ENCODE data around the gene USP48.

DNA sequence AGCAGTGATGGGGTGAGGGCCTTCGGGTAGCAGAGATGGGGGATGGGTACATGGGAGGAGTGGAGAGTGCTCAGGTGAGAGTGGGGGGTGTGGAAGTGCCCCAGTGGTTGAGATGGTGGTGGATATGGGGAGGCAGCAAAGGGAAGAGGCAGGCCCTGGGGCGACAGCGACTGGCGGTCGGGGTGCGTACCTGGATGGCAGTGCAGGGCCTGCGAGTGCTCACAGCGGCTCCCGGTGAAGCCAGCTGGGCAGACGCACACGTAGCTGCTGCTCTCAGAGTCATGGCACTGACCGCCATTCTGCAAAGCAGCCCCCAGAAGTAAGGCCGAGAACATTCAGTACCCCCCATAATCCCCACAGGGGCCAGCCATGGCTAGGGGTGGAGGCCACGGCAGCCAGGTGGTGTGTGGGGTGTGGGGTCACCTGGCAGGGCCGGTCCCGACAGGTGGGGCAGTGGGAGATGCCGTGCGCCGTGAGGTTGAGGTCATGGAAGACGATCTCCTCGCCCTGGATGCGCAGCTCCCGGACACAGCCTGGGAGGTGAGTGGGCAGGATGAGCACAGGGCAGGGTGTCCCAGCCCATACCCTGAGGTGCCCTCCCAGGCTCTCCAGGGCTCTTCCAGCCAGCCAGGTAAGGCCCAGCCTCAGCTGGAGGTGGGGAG, 48.0 kb upstream of the USP48 start:
- TF ChIP-seq, protein P1, sequence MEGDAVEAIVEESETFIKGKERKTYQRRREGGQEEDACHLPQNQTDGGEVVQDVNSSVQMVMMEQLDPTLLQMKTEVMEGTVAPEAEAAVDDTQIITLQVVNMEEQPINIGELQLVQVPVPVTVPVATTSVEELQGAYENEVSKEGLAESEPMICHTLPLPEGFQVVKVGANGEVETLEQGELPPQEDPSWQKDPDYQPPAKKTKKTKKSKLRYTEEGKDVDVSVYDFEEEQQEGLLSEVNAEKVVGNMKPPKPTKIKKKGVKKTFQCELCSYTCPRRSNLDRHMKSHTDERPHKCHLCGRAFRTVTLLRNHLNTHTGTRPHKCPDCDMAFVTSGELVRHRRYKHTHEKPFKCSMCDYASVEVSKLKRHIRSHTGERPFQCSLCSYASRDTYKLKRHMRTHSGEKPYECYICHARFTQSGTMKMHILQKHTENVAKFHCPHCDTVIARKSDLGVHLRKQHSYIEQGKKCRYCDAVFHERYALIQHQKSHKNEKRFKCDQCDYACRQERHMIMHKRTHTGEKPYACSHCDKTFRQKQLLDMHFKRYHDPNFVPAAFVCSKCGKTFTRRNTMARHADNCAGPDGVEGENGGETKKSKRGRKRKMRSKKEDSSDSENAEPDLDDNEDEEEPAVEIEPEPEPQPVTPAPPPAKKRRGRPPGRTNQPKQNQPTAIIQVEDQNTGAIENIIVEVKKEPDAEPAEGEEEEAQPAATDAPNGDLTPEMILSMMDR (conservative IDR thresholded peaks at IDR 0.05; ENCODE audit: low read length): no peak
- no peak for TF ChIP-seq EZH2phosphoT487 (IDR thresholded peaks at IDR 0.05; ENCODE audit: borderline replicate concordance)
